Esophagus muscularis mucosa (tissue), 4 donors: ENCODE results near the gene TMCO4. TPM values are rescaled to one million over a fixed set of nuclear protein-coding genes. Genes with fewer than 3 reads are reported as not detected.

Experiments used
- total RNA-seq, 4 donors: library from RNA; depleted of rRNA; stranded (reverse); fragments of >200 nt; gene quantifications; one replicate each; pipeline versions ENCODE4 v1.1.0 to v1.2.1, GENCODE V29; 2016

Gene TMCO4
- total RNA-seq, 4 donors from 2014 or later: 20.8 to 34.4 (median 25.8) TPM

Other genes with a start within 250 kb of the TMCO4 start
- 100 to 1,000 TPM; 194 to 469 (median 307) TPM for gene NBL1, start 155.6 kb downstream of the TMCO4 start, total RNA-seq
- gene HTR6, start 135.0 kb downstream of the TMCO4 start, total RNA-seq: not detected
- not detected for gene RNF186, start 15.4 kb upstream of the TMCO4 start, total RNA-seq
- 10 to 100 TPM in 1 of 4 donors, 1 to 10 TPM in 3; 5.1 to 14.9 (median 6.3) TPM for gene OTUD3, start 82.5 kb upstream of the TMCO4 start, total RNA-seq
- gene PLA2G2E, start 123.7 kb upstream of the TMCO4 start, total RNA-seq: not detected
- 100 to 1,000 TPM in 2 of 4 donors, 10 to 100 TPM in 2; 29.9 to 228 (median 81.2) TPM for gene PLA2G2A, start 179.7 kb upstream of the TMCO4 start, total RNA-seq